Heart left ventricle (tissue), 16 donors: ENCODE data around the gene MSMB. TPM values are rescaled to one million over a fixed set of nuclear protein-coding genes. Genes with fewer than 3 reads are reported as not detected.

Experiments
- ATAC-seq, 4 donors: fragments of 200-7000 bp; cut with Tn5 transposase; one replicate each; pipeline ENCODE4 v1.9.1; 2020 to 2022; ENCODE audit warnings: moderate library complexity in 4 of 4, mild to moderate bottlenecking in 3 of 4, moderate number of reproducible peaks in 1 of 4
- DNase-seq, 5 donors: peaks; one replicate each; pipeline ENCODE4 v3.0.0-alpha.2; 2020
- H3K27ac ChIP-seq, 12 donors: fragments of 200-600 bp; sonication (generic) in 4 of 12; one replicate each; pipeline versions ENCODE4 v1.5.0 to v1.8.0; 2016 to 2022; ENCODE audit warnings: mild to moderate bottlenecking in 2 of 12
- H3K27me3 ChIP-seq, 9 donors: fragments of 200-600 bp; sonication (generic) in 2 of 9; one replicate each; pipeline versions ENCODE4 v1.5.1 to v1.8.0; 2016 to 2022; ENCODE audit warnings: mild to moderate bottlenecking in 3 of 9
- H3K36me3 ChIP-seq, 9 donors: fragments of 200-600 bp; sonication (generic) in 2 of 9; one replicate each; pipeline versions ENCODE4 v1.5.0 to v1.8.0; 2018 to 2022; ENCODE audit warnings: mild to moderate bottlenecking in 2 of 9
- H3K4me1 ChIP-seq, 12 donors: fragments of 200-600 bp; sonication (generic) in 4 of 12; one replicate each; pipeline versions ENCODE4 v1.5.0 to v1.8.0; 2016 to 2022; ENCODE audit warnings: mild to moderate bottlenecking in 3 of 12
- H3K4me3 ChIP-seq, 12 donors: fragments of 200-600 bp; sonication (generic) in 4 of 12; one replicate each; pipeline versions ENCODE4 v1.5.0 to v1.8.0; 2017 to 2022; ENCODE audit warnings: mild to moderate bottlenecking in 9 of 12, moderate library complexity in 4 of 12
- H3K9me3 ChIP-seq, 12 donors: fragments of 200-600 bp; sonication (generic) in 4 of 12; one replicate each; pipeline versions ENCODE4 v1.5.0 to v1.8.0; 2016 to 2022; ENCODE audit warnings: mild to moderate bottlenecking in 1 of 12
- POLR2A ChIP-seq, 2 donors: fragments of 450-650 bp; IDR thresholded peaks; one replicate each; pipeline ENCODE4 v1.6.1; 2017; ENCODE audit warnings: antibody characterized with exemption in 2 of 2, mild to moderate bottlenecking in 2 of 2, moderate library complexity in 2 of 2
- WGBS, 4 donors: extraction: QIAGEN DNeasy Blood & Tissue Kit in 2 of 4; methylation state at CpG; one replicate each; pipeline versions ENCODE4 v1.1.5 to v1.1.7; 2013 to 2018; 5-methylcytosine and 5-hydroxymethylcytosine counted together
- intact Hi-C, 10 donors: fragments of 100-400 bp; cut with DNase I; formaldehyde crosslinking; loops; one replicate each; pipeline versions ENCODE4 v1.11.1 to v1.14.2; 2022
- polyA plus RNA-seq, 2 donors: library from polyadenylated mRNA; stranded (reverse); fragments of 200-250 nt; gene quantifications; one replicate each; pipeline ENCODE4 v1.2.3, GENCODE V29; 2013
- total RNA-seq, 9 donors: library from RNA; depleted of rRNA in 2 of 9; stranded (reverse); fragments of >200 nt in 2 of 9; fragmentation: NEBNext Ultra II Directional in 3 of 9; extraction: Animal tissue kit (Norgen Biotek cat#: 25700) in 3 of 9; gene quantifications; one replicate each; pipeline versions ENCODE4 v1.1.0 to v1.2.4, GENCODE V29; 2016 to 2023
- TF ChIP-seq, protein P1 (sequence below), 12 donors: fragments of 200-600 bp; sonication (generic) in 4 of 12; IDR thresholded peaks; one replicate each; pipeline versions ENCODE4 v1.5.0 to v1.8.0; 2018 to 2022; ENCODE audit warnings: antibody characterized with exemption in 12 of 12, mild to moderate bottlenecking in 5 of 12
- donor health status: ischemic (EF 13 %, LVEDD 7.1; RV severe dilation, severe dysfunction).
- donor health status: healthy with polysubstance abuse.
- donor health status: DM: no; HTN: yes; CAD: no.
- donor health status: DM: no; HTN: no; CAD: no.
- donor health status: ischemic (EF 25% LVEDD 6.9; RV normal size, moderate dysfunction).
- donor health status: ischemic (EF 25% LVEDD 5.7; RV mildly dilated, moderate dysfunction).
- donor health status: healthy.
- donor health status: DM: yes; HTN: yes; CAD: no.
- donor health status: ischemic (EF 35%, LVEDD 5.7; RV mildly dilated, moderate dysfunction).
- donor health status: nonischemic (EF 11% LVEDD 7.7; RV severe dilation, severe dysfunction).
- donor health status: DM: yes; HTN: yes; CAD: no.
- donor health status: PGD.
- donor health status: ischemic (EF 29% LVEDD 5.4; RV normal size, mild dysfunction).
- donor health status: nonischemic (EF 23%, LVEDD 6.1; RV moderate dilation, normal function).

MSMB gene
- total and polyA plus RNA-seq, 11 donors: not detected

GRCh38 chr10:46057038-46057437 is 11.0 kb upstream of the MSMB start:
- no peak for ATAC-seq
- H3K4me3 ChIP-seq: no peak overlapping the region

GRCh38 chr10:46055771-46056170 is 9.7 kb upstream of the MSMB start:
- WGBS, 4 donors: 82 to 87% (median 84%) methylated on average over 4 of the region's 4 CpGs
- TF ChIP-seq POLR2A (IDR thresholded peaks at IDR 0.05): no peak
- ATAC-seq: no peak

More at GRCh38 chr10:46057038-46057437, 11.0 kb upstream of the MSMB start:
- Histone ChIP-seq H3K36me3 (no peaks in the 10 kb centered on the region), H3K27me3 (no peaks in the 10 kb centered on the region), H3K9me3 (peaks cover 0 to 14% (median 0%) of the 10 kb centered on the region in 12 donors), H3K4me1 (no peaks in the 10 kb centered on the region), H3K27ac (no peak overlapping the region)
- TF ChIP-seq POLR2A (IDR thresholded peaks at IDR 0.05): no peak
- TF ChIP-seq, protein P1, sequence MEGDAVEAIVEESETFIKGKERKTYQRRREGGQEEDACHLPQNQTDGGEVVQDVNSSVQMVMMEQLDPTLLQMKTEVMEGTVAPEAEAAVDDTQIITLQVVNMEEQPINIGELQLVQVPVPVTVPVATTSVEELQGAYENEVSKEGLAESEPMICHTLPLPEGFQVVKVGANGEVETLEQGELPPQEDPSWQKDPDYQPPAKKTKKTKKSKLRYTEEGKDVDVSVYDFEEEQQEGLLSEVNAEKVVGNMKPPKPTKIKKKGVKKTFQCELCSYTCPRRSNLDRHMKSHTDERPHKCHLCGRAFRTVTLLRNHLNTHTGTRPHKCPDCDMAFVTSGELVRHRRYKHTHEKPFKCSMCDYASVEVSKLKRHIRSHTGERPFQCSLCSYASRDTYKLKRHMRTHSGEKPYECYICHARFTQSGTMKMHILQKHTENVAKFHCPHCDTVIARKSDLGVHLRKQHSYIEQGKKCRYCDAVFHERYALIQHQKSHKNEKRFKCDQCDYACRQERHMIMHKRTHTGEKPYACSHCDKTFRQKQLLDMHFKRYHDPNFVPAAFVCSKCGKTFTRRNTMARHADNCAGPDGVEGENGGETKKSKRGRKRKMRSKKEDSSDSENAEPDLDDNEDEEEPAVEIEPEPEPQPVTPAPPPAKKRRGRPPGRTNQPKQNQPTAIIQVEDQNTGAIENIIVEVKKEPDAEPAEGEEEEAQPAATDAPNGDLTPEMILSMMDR (IDR thresholded peaks at IDR 0.05): no peak
- intact Hi-C loops: no loop called here
- no peak for DNase-seq

DNA sequence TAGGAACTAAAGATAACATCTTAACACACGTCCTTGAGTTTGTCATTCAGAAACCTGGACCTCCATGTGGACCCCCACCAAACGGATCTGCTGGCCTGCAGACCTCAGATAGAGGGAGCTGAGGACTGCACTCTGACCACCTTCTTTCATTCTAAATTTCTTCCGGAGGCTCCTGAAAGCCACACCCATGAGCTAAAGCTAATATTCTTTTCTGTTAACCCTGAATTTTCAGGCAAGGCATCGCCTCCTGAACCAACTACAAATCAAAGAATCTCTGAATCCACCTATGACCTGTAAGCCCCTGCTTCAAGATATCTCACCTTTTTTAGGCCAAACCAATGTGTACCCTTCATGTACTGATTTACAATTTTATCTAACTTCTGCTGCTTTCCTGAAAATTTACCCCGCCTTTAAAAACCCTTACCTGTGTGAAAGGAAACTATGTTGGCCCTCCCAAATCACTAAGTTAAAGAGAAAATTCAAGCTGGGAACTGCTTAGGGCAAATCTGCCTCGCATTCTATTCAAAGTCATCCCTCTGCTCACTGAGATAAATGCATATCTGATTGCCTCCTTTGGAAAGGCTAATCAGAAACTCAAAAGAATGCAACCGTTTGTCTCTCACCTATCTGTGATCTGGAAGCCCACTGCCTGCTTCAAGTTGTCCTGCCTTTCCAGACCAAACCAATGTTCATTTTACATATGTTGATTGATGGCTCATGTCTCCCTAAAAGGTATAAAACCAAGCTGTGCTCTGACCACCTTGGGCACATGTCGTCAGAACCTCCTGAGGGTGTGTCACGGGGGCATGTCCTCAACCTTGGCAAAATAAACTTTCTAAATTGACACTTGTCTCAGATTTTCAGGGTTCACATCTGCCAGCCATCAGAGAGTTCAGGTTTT is 7.7 kb upstream of the MSMB start:
- DNase-seq (no peak), ATAC-seq (no peak)
- WGBS, 4 donors: 60 to 68% (median 67%) methylated on average over 9 of the region's 9 CpGs
- H3K9me3 ChIP-seq: peaks cover 0 to 14% (median 0%) of the 10 kb centered on the region in 12 donors
- no peak overlapping the region for H3K4me3 ChIP-seq
- no peaks in the 10 kb centered on the region for H3K4me1 ChIP-seq
- intact Hi-C loops: no loop called here
- no peaks in the 10 kb centered on the region for H3K36me3 ChIP-seq
- no peak overlapping the region for H3K27ac ChIP-seq
- TF ChIP-seq, protein P1 (IDR thresholded peaks at IDR 0.05): no peak
- H3K27me3 ChIP-seq: peaks cover 0 to 18% (median 0%) of the 10 kb centered on the region in 9 donors

More at GRCh38 chr10:46055771-46056170, 9.7 kb upstream of the MSMB start:
- intact Hi-C loops: no loop called here
- H3K36me3 ChIP-seq: no peaks in the 10 kb centered on the region
- no peaks in the 10 kb centered on the region for H3K4me1 ChIP-seq
- no peak overlapping the region for H3K27ac ChIP-seq
- no peak overlapping the region for H3K4me3 ChIP-seq
- peaks cover 0 to 10% (median 0%) of the 10 kb centered on the region in 9 donors for H3K27me3 ChIP-seq
- peaks cover 0 to 14% (median 0%) of the 10 kb centered on the region in 12 donors for H3K9me3 ChIP-seq
- DNase-seq: no peak

DNA sequence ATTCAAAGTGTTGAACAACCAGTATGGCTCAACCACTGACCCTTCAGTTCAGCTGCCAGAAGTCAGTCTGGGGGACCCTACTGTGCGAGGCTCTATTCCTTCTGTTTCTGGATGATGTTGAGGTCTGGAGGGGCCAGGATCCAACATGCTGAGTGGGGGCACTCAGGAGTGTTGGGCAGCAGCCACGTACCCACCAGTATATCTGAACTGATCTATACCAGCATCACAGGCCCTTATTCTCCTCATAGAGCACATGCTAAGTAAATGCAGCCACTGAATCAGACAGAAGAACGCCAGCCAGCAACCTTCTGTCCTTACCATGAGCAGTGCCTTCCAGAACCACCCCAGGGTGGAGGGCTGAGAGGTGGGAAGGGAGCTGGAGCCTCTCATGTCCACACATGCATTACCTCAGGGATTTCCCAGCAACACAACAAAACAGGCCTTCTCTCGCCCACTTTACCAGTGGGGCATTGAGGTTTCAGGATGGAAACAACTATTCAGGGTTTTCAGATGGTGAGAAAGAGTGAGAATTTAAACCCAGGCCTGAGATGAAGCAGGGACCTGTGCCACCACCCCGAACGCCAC is 6.8 kb upstream of the MSMB start:
- no peak for ATAC-seq
- WGBS, 4 donors: 83 to 87% (median 85%) methylated on average over 6 of the region's 6 CpGs
- intact Hi-C loops: no loop called here
- no peaks in the 10 kb centered on the region for H3K4me1 ChIP-seq
- DNase-seq: no peak
- H3K27me3 ChIP-seq: peaks cover 0 to 18% (median 0%) of the 10 kb centered on the region in 9 donors
- peaks cover 0 to 13% (median 0%) of the 10 kb centered on the region in 12 donors for H3K9me3 ChIP-seq
- TF ChIP-seq, protein P1 (IDR thresholded peaks at IDR 0.05): no peak
- no peak for TF ChIP-seq POLR2A (IDR thresholded peaks at IDR 0.05)
- no peak overlapping the region for H3K4me3 ChIP-seq
- no peak overlapping the region for H3K27ac ChIP-seq
- H3K36me3 ChIP-seq: no peaks in the 10 kb centered on the region
